HCT116 (cell line): Measurements from ENCODE around the gene BABAM2. TPM values are rescaled to one million over a fixed set of nuclear protein-coding genes. Genes with fewer than 3 reads are reported as not detected.

Source experiments
- ATAC-seq: fragments of 200-7000 bp; cut with Tn5 transposase; 2 replicates; pipeline ENCODE4 v1.9.1; 2020; ENCODE audit warnings: mild to moderate bottlenecking, moderate library complexity
- BruUV-seq: library from RNA; stranded (reverse); fragments of 400-500 nt; replicated peaks from 2 replicates; lab custom pipeline; 2021; lab: Mats Ljungman, UMichigan
- CTCF ChIA-PET: fragments of 300-600 bp; sonication (Branson Sonifier 250); formaldehyde crosslinking; loops from one replicate; lab custom pipeline; 2021; ENCODE audit warnings: antibody characterized with exemption; lab: Charles Lee
- POLR2A ChIA-PET: fragments of 300-600, 350-600 bp; sonication (Branson Sonifier 250); formaldehyde crosslinking; loops from one replicate; lab custom pipeline; 2021; ENCODE audit warnings: antibody characterized with exemption; lab: Charles Lee
- RAD21 ChIA-PET, 2 experiments: fragments of 300-600 bp; sonication (Branson Sonifier 250); formaldehyde crosslinking; loops; one replicate each; lab custom pipeline; 2023; ENCODE audit warnings: low total read pairs in 2 of 2; ENCODE audit not compliant: uncharacterized antibody in 2 of 2, unreplicated experiment in 2 of 2, low non-redundant PET in 1 of 2; lab: Charles Lee
- DNase-seq: peaks from one replicate; pipeline ENCODE4 v3.0.0-alpha.2; 2010; ENCODE audit warnings: low read depth, low spot score
- H2AFZ ChIP-seq: fragments of 200-600 bp; shearing (Covaris generic), sonication (generic); 2 replicates; pipeline ENCODE4 v1.6.1; 2017; ENCODE audit warnings: low read depth, mixed run types, mixed read lengths, antibody characterized with exemption, low read length; ENCODE audit not compliant: poor library complexity, severe bottlenecking
- H3K27ac ChIP-seq: 2 replicates; pipeline ENCODE4 v1.5.1; 2012; ENCODE audit warnings: low read depth, low read length
- H3K27me3 ChIP-seq: fragments of 200-600 bp; sonication (generic); 2 replicates; pipeline ENCODE4 v1.6.1; 2016; ENCODE audit warnings: mixed run types, low read length, mixed read lengths; ENCODE audit not compliant: insufficient read depth
- H3K36me3 ChIP-seq, 2 experiments: fragments of 200-500 bp in 1 of 2; fragments of 200-600 bp in 1 of 2; sonication (Bioruptor generic) in 1 of 2; sonication (generic) in 1 of 2; 2 replicates each; pipeline versions ENCODE4 v1.5.1 to v1.6.1; 2014 to 2016; ENCODE audit warnings: low read length in 2 of 2, inconsistent platforms in 1 of 2, mixed read lengths in 1 of 2, mixed run types in 1 of 2; ENCODE audit not compliant: insufficient read depth in 2 of 2, control insufficient read depth in 1 of 2
- H3K4me1 ChIP-seq, 2 experiments: fragments of 200-600 bp in 1 of 2; sonication (generic) in 1 of 2; 2 replicates each; pipeline versions ENCODE4 v1.5.1 to v1.6.1; 2012 to 2017; ENCODE audit warnings: low read length in 2 of 2, inconsistent platforms in 1 of 2, mild to moderate bottlenecking in 1 of 2, mixed read lengths in 1 of 2, mixed run types in 1 of 2, moderate library complexity in 1 of 2; ENCODE audit not compliant: insufficient read depth in 2 of 2, control insufficient read depth in 1 of 2
- H3K4me2 ChIP-seq: fragments of 200-600 bp; sonication (generic); 2 replicates; pipeline ENCODE4 v1.6.1; 2017; ENCODE audit warnings: mixed run types, low read length, mixed read lengths
- H3K4me3 ChIP-seq, 2 experiments: fragments of 200-600 bp in 1 of 2; sonication (generic) in 1 of 2; replicated peaks in 1 of 2; 2 replicates each; pipeline ENCODE4 v1.5.1; 2011 to 2016; ENCODE audit warnings: low read length in 2 of 2, control low read depth in 1 of 2, low read depth in 1 of 2, mild to moderate bottlenecking in 1 of 2, mixed read lengths in 1 of 2, mixed run types in 1 of 2
- H3K79me2 ChIP-seq: fragments of 200-600 bp; sonication (generic); 2 replicates; pipeline ENCODE4 v1.6.1; 2017; ENCODE audit warnings: mild to moderate bottlenecking, mixed run types, low read length, moderate library complexity, mixed read lengths; ENCODE audit not compliant: insufficient read depth
- H3K9ac ChIP-seq: fragments of 200-600 bp; sonication (generic); 2 replicates; pipeline ENCODE4 v1.6.1; 2016; ENCODE audit warnings: low read length, mixed read lengths
- H3K9me2 ChIP-seq: fragments of 200-600 bp; sonication (generic), shearing (Covaris generic); 2 replicates; pipeline ENCODE4 v1.6.1; 2017; ENCODE audit warnings: mixed run types, mild to moderate bottlenecking, moderate library complexity; ENCODE audit not compliant: insufficient read depth
- H3K9me3 ChIP-seq, 2 experiments: fragments of 200-500 bp in 1 of 2; fragments of 200-600 bp in 1 of 2; sonication (Bioruptor generic) in 1 of 2; sonication (generic) in 1 of 2; 2 replicates each; pipeline ENCODE4 v1.6.1; 2014 to 2017; ENCODE audit warnings: low read length in 2 of 2, mixed read lengths in 2 of 2, inconsistent platforms in 1 of 2, low read depth in 1 of 2, mild to moderate bottlenecking in 1 of 2, mixed run types in 1 of 2, moderate library complexity in 1 of 2; ENCODE audit not compliant: control insufficient read depth in 1 of 2, insufficient read depth in 1 of 2
- H4K20me1 ChIP-seq: fragments of 200-600 bp; sonication (generic), shearing (Covaris generic); 2 replicates; pipeline ENCODE4 v1.6.1; 2017; ENCODE audit warnings: mixed run types, mild to moderate bottlenecking, moderate library complexity; ENCODE audit not compliant: insufficient read depth
- CEBPB ChIP-seq: IDR thresholded peaks from 2 replicates; pipeline ENCODE4 v1.6.1; 2012; ENCODE audit warnings: low read depth
- ELF1 ChIP-seq: IDR thresholded peaks from 2 replicates; pipeline ENCODE4 v1.6.1; 2012; ENCODE audit warnings: low read depth, borderline replicate concordance
- EZH2 ChIP-seq: fragments of 200-600 bp; sonication (generic); IDR thresholded peaks from 2 replicates; pipeline ENCODE4 v1.6.1; 2017; ENCODE audit warnings: antibody characterized with exemption, mixed run types
- FOSL1 ChIP-seq: IDR thresholded peaks from 2 replicates; pipeline ENCODE4 v1.6.1; 2012; ENCODE audit warnings: low read depth
- JUND ChIP-seq: IDR thresholded peaks from 2 replicates; pipeline ENCODE4 v1.6.1; 2012
- MAX ChIP-seq: IDR thresholded peaks from 2 replicates; pipeline ENCODE4 v1.6.1; 2012
- RAD21 ChIP-seq: IDR thresholded peaks from 2 replicates; pipeline ENCODE4 v1.6.1; 2012; ENCODE audit warnings: low read depth, mild to moderate bottlenecking
- SRF ChIP-seq: IDR thresholded peaks from 2 replicates; pipeline ENCODE4 v1.6.1; 2012; ENCODE audit warnings: low read depth
- ZFX ChIP-seq: fragments of 450-650 bp; IDR thresholded peaks from 2 replicates; pipeline ENCODE4 v1.6.1; 2017
- ZNF274 ChIP-seq: fragments of 200-500 bp; sonication (Bioruptor generic); IDR thresholded peaks from 2 replicates; pipeline ENCODE4 v1.6.1; 2014; ENCODE audit warnings: mild to moderate bottlenecking, low read depth, low read length, inconsistent platforms
- intact Hi-C: fragments of 100-400 bp; cut with micrococcal nuclease; formaldehyde crosslinking; loops from 2 replicates; pipeline ENCODE4 v1.10.0; 2022
- total RNA-seq: library from RNA; stranded (reverse); gene quantifications from one replicate; pipeline ENCODE4 v1.2.1, GENCODE V29; 2021; ENCODE audit not compliant: unreplicated experiment
- TF ChIP-seq, protein P1 (sequence below), 3 experiments: fragments of 200-600 bp in 1 of 3; sonication (generic) in 1 of 3; IDR thresholded peaks in 2 of 3; conservative IDR thresholded peaks in 1 of 3; 2 replicates each; pipeline ENCODE4 v1.5.1; 2012 to 2017; ENCODE audit warnings: low read depth in 2 of 3, low read length in 2 of 3, antibody characterized with exemption in 1 of 3, borderline replicate concordance in 1 of 3, control low read depth in 1 of 3, mild to moderate bottlenecking in 1 of 3, mixed read lengths in 1 of 3, mixed run types in 1 of 3, moderate library complexity in 1 of 3; ENCODE audit not compliant: insufficient read depth in 1 of 3

BABAM2 gene
- total RNA-seq, 1 experiment from 2014 or later, result 23.8 TPM

DNA sequence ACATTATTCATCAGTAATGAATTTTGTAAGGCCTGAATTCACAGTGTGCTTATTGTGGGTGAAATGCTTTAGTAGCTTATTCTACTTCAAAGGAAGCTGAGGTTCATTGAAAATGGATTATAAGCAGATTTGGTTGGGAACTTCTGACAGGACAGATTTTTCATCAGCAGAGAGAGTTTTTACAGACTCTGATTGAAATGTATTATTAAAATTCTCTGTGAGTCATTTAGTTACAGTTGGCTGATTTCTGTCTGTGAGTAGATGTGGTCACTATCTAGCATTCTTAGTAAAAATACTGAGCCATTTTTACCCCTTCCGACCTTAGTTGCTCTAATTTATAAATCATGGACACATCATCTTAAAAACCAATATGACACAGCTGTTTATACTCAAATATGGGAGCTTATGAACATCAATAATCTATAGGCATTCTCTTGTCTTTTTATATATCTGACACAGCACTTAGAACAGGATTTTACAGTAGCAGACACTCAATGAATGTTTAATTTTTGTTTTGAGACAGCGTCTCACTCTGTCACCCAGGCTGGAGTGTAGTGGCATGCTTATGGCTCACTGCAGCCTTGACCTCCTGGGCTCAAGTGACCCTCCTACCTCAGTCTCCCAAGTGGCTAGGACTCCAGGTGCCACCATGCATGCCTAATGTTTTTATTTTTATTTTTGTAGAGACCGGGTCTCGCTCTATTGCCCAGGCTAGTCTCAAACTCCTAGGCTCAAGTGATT, 239.6 kb downstream of the BABAM2 start:
- POLR2A ChIA-PET, result no interaction called here
- intact Hi-C loops, result no loop called here
- ATAC-seq, result no peak
- H3K79me2 ChIP-seq, result no peaks in the 10 kb centered on the region
- RAD21 ChIA-PET, result no interaction called here
- BruUV-seq, result no TSS peak
- TF ChIP-seq EZH2 (no peak), JUND (no peak), CEBPB (no peak), MAX (no peak), FOSL1 (no peak), ZFX (no peak), ELF1 (no peak), RAD21 (no peak), SRF (no peak), ZNF274 (no peak)
- TF ChIP-seq, protein P1, sequence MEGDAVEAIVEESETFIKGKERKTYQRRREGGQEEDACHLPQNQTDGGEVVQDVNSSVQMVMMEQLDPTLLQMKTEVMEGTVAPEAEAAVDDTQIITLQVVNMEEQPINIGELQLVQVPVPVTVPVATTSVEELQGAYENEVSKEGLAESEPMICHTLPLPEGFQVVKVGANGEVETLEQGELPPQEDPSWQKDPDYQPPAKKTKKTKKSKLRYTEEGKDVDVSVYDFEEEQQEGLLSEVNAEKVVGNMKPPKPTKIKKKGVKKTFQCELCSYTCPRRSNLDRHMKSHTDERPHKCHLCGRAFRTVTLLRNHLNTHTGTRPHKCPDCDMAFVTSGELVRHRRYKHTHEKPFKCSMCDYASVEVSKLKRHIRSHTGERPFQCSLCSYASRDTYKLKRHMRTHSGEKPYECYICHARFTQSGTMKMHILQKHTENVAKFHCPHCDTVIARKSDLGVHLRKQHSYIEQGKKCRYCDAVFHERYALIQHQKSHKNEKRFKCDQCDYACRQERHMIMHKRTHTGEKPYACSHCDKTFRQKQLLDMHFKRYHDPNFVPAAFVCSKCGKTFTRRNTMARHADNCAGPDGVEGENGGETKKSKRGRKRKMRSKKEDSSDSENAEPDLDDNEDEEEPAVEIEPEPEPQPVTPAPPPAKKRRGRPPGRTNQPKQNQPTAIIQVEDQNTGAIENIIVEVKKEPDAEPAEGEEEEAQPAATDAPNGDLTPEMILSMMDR (IDR thresholded peaks at IDR 0.05 in 2 of 3, conservative IDR thresholded peaks at IDR 0.05 in 1 of 3; ENCODE audit: borderline replicate concordance in 1 of 3, insufficient read depth in 1 of 3, low read depth in 2 of 3, low read length in 2 of 3), result no peak
- H2AFZ ChIP-seq, result no peak overlapping the region
- H3K27me3 ChIP-seq, result no peaks in the 10 kb centered on the region
- H3K4me1 ChIP-seq, result peaks cover 0 to 12% of the 10 kb centered on the region in 2 experiments; a peak in 2 of 4 replicates
- CTCF ChIA-PET, result no interaction called here
- H3K27ac ChIP-seq, result no peak overlapping the region
- H3K4me2 ChIP-seq, result no peak overlapping the region
- H4K20me1 ChIP-seq, result peaks cover 3% of the 10 kb centered on the region; the same call in 1 of the 2 replicates
- no peak for DNase-seq
- H3K9ac ChIP-seq, result no peak overlapping the region
- H3K9me3 ChIP-seq, result no peaks in the 10 kb centered on the region
- H3K36me3 ChIP-seq, result no peaks in the 10 kb centered on the region
- no peaks in the 10 kb centered on the region for H3K9me2 ChIP-seq
- no peak overlapping the region for H3K4me3 ChIP-seq
